Measurements from ENCODE around the gene RRP9. TPM values are rescaled to one million over a fixed set of nuclear protein-coding genes. Genes with fewer than 3 reads are reported as not detected.

Gene RRP9, protein sequence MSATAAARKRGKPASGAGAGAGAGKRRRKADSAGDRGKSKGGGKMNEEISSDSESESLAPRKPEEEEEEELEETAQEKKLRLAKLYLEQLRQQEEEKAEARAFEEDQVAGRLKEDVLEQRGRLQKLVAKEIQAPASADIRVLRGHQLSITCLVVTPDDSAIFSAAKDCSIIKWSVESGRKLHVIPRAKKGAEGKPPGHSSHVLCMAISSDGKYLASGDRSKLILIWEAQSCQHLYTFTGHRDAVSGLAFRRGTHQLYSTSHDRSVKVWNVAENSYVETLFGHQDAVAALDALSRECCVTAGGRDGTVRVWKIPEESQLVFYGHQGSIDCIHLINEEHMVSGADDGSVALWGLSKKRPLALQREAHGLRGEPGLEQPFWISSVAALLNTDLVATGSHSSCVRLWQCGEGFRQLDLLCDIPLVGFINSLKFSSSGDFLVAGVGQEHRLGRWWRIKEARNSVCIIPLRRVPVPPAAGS
- total RNA-seq, result 14.4 and 15.3 TPM in 2 replicates

GRCh38 chr3:51941798-51942602 is at the start of gene RRP9, which contains the start of gene PARP3:
Gene RRP9 (minus strand): TSS chr3:51941904. CDS start chr3:51941867, 37 bp downstream.
Gene PARP3 (plus strand): TSS chr3:51942363. CDS start chr3:51943356, 993 bp downstream.

DNA sequence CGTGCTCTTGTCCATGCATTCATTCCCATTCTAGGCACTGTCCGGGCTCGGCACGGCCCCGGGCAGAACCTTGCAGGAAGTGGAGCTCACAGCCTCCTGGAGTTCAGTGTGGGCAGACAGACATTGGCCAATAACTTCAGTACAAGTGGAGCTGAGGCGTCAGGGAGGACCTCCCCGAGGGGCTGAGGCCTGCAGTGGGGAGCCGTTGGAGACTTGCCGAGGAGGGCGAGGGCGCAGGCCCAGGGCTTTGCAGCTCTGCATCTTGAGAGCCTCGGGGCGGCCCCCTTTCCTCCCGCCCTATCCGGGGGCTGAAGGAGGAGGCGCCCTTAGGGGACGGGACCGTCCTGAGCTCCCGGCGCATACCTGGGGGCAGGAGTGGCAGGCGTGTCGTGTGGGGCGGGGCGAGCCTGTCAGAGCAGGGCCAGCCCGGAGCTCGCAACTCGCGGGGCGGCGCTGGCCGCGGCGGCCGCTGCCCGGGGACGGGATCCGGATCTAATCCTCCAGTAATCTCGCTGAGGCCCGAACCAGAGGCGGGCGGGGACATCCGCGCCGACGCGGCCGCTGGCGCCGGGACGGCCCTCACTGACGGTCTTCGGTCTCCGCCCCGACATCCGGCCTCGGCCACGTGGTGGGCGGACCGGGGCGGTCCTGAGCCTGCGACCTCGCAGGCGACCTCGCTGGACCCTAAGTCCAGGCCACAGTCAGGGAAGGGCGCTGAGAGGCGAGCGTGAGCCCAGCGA is 41.3 kb upstream of the RRP9 start, which contains the start of gene ACY1:
TSS of gene ACY1 (plus strand) at position 698 of the 740 bp plus-strand sequence. CDS start 530 bp downstream, outside the sequence.

GRCh38 chr3:51974963-51975851 is 33.5 kb upstream of the RRP9 start, which contains the start of gene ABHD14A:
Gene ABHD14A (plus strand): TSS chr3:51975064. CDS start chr3:51975136, 72 bp downstream.

DNA sequence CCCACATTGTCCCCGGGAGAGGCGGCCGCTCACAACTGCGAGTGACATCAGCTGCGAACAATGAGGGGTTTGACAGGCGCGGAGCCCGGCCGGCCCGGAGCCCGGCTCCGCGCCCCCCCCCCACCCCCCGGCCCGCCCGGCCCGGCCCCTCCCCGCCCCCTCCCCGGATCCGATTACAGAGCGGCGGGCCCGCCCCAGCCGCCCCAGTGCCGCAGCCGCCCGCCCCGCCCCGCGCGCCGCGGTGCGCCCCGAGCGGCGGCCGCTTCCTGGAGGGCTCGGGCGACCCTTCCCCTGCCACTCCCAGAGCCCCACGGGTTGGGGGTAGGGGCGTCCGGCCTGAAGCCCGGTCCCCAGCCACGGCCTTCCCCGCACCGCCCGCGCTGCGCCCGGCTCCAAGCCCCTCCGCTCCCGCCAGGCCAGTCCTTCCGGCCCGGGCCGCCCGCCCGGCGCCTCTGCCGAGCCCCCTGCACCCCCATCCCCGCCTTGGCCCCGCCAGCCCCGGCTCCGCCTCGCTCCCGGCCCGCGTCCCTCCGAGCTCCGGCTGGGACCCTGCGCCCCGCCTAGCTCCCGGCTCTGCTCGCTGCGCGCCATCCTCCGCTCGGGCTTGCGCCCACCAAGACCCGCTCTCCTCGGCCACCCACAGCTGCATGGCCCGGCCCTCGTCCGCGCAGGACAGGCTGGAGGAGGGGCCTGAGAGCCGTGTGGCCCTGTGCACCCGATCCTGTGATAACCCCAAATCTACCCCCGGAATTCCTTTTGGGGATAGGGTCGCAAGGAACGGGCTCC is 25.9 kb upstream of the RRP9 start, which contains the start of gene PCBP4:
TSS of gene PCBP4 (minus strand) at position 71 of the 786 bp plus-strand sequence. CDS start 6,214 bp downstream, outside the sequence.

GRCh38 chr3:51955175-51955892 is 13.6 kb upstream of the RRP9 start, which contains the start of gene GPR62:
Gene GPR62 (plus strand): TSS chr3:51955381. CDS start chr3:51955653, 272 bp downstream.

Small RNA genes lying within 50 kb of the gene (small RNA-seq; reads per million reads assigned to genes)
- not detected for gene AC115284.1

Other genes starting within 250 kb of the RRP9 start
- gene GRM2, start 234.8 kb downstream of the RRP9 start, total RNA-seq, result under 0.01 TPM in 2 replicates
- gene IQCF6, start 162.7 kb downstream of the RRP9 start, total RNA-seq, result not detected in 2 replicates
- not detected in 2 replicates for gene IQCF2, start 80.3 kb downstream of the RRP9 start, total RNA-seq
- not detected in 2 replicates for gene IQCF5, start 66.3 kb downstream of the RRP9 start, total RNA-seq
- not detected in 2 replicates for gene IQCF1, start 38.6 kb downstream of the RRP9 start, total RNA-seq
- gene PARP3, start 459 bp upstream of the RRP9 start, total RNA-seq, result 26.1 and 40.6 TPM in 2 replicates
- gene GPR62, start 13.5 kb upstream of the RRP9 start, total RNA-seq, result not detected in 2 replicates
- gene PCBP4, start 25.6 kb upstream of the RRP9 start, total RNA-seq, result 32.3 and 47.2 TPM in 2 replicates
- gene ABHD14B, start 32.1 kb upstream of the RRP9 start, total RNA-seq, result 29.5 and 39.0 TPM in 2 replicates
- 10.3 and 16.2 TPM in 2 replicates for gene ABHD14A, start 33.2 kb upstream of the RRP9 start, total RNA-seq
- 29.4 and 36.9 TPM in 2 replicates for gene ACY1, start 41.6 kb upstream of the RRP9 start, total RNA-seq
- 802 and 851 TPM in 2 replicates for gene RPL29, start 54.0 kb upstream of the RRP9 start, total RNA-seq
- gene DUSP7, start 114.7 kb upstream of the RRP9 start, total RNA-seq, result 39.0 and 39.6 TPM in 2 replicates
- gene POC1A, start 212.5 kb upstream of the RRP9 start, total RNA-seq, result 1.9 and 3.4 TPM in 2 replicates